Lower leg skin (tissue), 3 donors: Measurements from ENCODE around the gene AMFR.

Experiments used
- CTCF ChIP-seq, 3 donors: fragments of 450-650 bp; IDR thresholded peaks; one replicate each; pipeline ENCODE4 v1.5.1; 2016; ENCODE audit warnings: antibody characterized with exemption in 3 of 3, mild to moderate bottlenecking in 3 of 3, moderate library complexity in 2 of 3
- POLR2A ChIP-seq, 2 donors: fragments of 450-650 bp; IDR thresholded peaks; one replicate each; pipeline ENCODE4 v1.6.1; 2016 to 2017; ENCODE audit warnings: antibody characterized with exemption in 2 of 2, mild to moderate bottlenecking in 1 of 2, moderate library complexity in 1 of 2

GRCh38 chr16:56339431-56340195 is 85.7 kb downstream of the AMFR start:
- TF ChIP-seq POLR2A (IDR thresholded peaks at IDR 0.05) (no peak), CTCF (IDR thresholded peaks at IDR 0.05) (no peak)
